Transverse colon (tissue), 4 donors: ENCODE measurements around the gene PHRF1. TPM values are rescaled to one million over a fixed set of nuclear protein-coding genes. Genes with fewer than 3 reads are reported as not detected.

ENCODE experiments used
- DNase-seq: peaks from one replicate; pipeline ENCODE4 v3.0.0-alpha.2; 2019
- H3K27ac ChIP-seq, 4 donors: fragments of 200-600 bp; sonication (generic); 2 replicates each; pipeline ENCODE4 v1.5.1; 2016 to 2018; ENCODE audit warnings: inconsistent platforms in 4 of 4
- H3K27me3 ChIP-seq: fragments of 200-600 bp; sonication (generic); 2 replicates; pipeline ENCODE4 v1.5.1; 2017; ENCODE audit warnings: inconsistent platforms
- H3K36me3 ChIP-seq, 4 donors: fragments of 200-600 bp; sonication (generic); 2 replicates each; pipeline ENCODE4 v1.5.1; 2017 to 2019; ENCODE audit warnings: inconsistent platforms in 4 of 4
- H3K4me1 ChIP-seq, 4 donors: fragments of 200-600 bp; sonication (generic); 2 replicates each; pipeline ENCODE4 v1.5.1; 2017 to 2020; ENCODE audit warnings: inconsistent platforms in 4 of 4
- H3K4me3 ChIP-seq, 4 donors: fragments of 200-600 bp; sonication (generic); 1 replicate in 1 of 4; 2 replicates in 3 of 4; pipeline versions ENCODE4 v1.5.1 to v1.6.1; 2017 to 2019; ENCODE audit warnings: inconsistent platforms in 4 of 4
- H3K9me3 ChIP-seq, 2 donors: fragments of 200-600 bp; sonication (generic); 2 replicates each; pipeline ENCODE4 v1.5.1; 2017 to 2019; ENCODE audit warnings: inconsistent platforms in 2 of 2
- CTCF ChIP-seq, 5 experiments: fragments of 200-600 bp in 3 of 5; fragments of 450-650 bp in 2 of 5; sonication (generic) in 3 of 5; IDR thresholded peaks; 1 replicate in 2 of 5; 2 replicates in 3 of 5; pipeline ENCODE4 v1.5.1; 2016 to 2017; ENCODE audit warnings: antibody characterized with exemption in 5 of 5, inconsistent platforms in 3 of 5, mild to moderate bottlenecking in 2 of 5, moderate library complexity in 1 of 5
- EP300 ChIP-seq: sonication (generic); formaldehyde crosslinking; IDR thresholded peaks from one replicate; pipeline ENCODE4 v1.6.1; 2017; ENCODE audit warnings: antibody characterized with exemption, low read depth
- POLR2A ChIP-seq: fragments of 450-650 bp; IDR thresholded peaks from one replicate; pipeline ENCODE4 v1.6.1; 2016; ENCODE audit warnings: antibody characterized with exemption, mild to moderate bottlenecking, moderate library complexity
- POLR2AphosphoS5 ChIP-seq, 3 donors: sonication (generic); formaldehyde crosslinking; IDR thresholded peaks; one replicate each; pipeline ENCODE4 v1.6.1; 2016; ENCODE audit warnings: antibody characterized with exemption in 3 of 3
- WGBS, 2 donors: methylation state at CpG; one replicate each; pipeline ENCODE4 v1.1.5; 2018; ENCODE audit warnings: low coverage in 1 of 2; 5-methylcytosine and 5-hydroxymethylcytosine counted together
- in situ Hi-C, 4 donors: fragments of 200-750 bp; cut with MboI; loops; one replicate each; pipeline versions ENCODE4 v1.15.0 to v1.15.1; 2017; ENCODE audit warnings: low sequenced_read_pairs in 3 of 4, low pct_ligation_motif_present in 1 of 4, low pct_unique_long_range_greater_than_20kb in 1 of 4
- intact Hi-C: fragments of 100-400 bp; cut with DNase I; formaldehyde crosslinking; loops from one replicate; pipeline ENCODE4 v1.15.1; 2023; ENCODE audit warnings: low total_unique reads
- total RNA-seq, 4 donors: library from RNA; depleted of rRNA; stranded (reverse); fragments of >200 nt; gene quantifications; one replicate each; pipeline ENCODE4 v1.1.0, GENCODE V29; 2016

PHRF1 gene
- total RNA-seq, 4 donors from 2014 or later, result 28.4 to 60.6 (median 43.2) TPM

GRCh38 chr11:584287-584686 is 8.0 kb downstream of the PHRF1 start:
- Histone ChIP-seq H3K4me1 (peaks cover 0 to 8% (median 6%) of the 10 kb centered on the region in 4 donors), H3K9me3 (no peaks in the 10 kb centered on the region), H3K36me3 (peaks cover 0 to 43% (median 12%) of the 10 kb centered on the region in 4 donors), H3K4me3 (no peak overlapping the region), H3K27me3 (no peaks in the 10 kb centered on the region), H3K27ac (no peak overlapping the region)
- in situ Hi-C loops (no loop called here), intact Hi-C loops (no loop called here)
- DNase-seq, result no peak
- TF ChIP-seq CTCF (IDR thresholded peaks at IDR 0.05) (no peak), EP300 (no peak), POLR2A (no peak), POLR2AphosphoS5 (IDR thresholded peaks at IDR 0.05) (no peak)
- WGBS, 2 donors, result 94 to 98% methylated on average over 8 to 10 of the region's 10 CpGs

GRCh38 chr11:586376-587316 is 10.4 kb downstream of the PHRF1 start:
- Histone ChIP-seq H3K4me3 (no peak overlapping the region), H3K4me1 (no peaks in the 10 kb centered on the region), H3K27ac (no peak overlapping the region), H3K9me3 (no peaks in the 10 kb centered on the region), H3K36me3 (peaks cover 0 to 58% (median 21%) of the 10 kb centered on the region in 4 donors), H3K27me3 (no peaks in the 10 kb centered on the region)
- TF ChIP-seq POLR2A (no peak), CTCF (IDR thresholded peaks at IDR 0.05) (no peak), POLR2AphosphoS5 (IDR thresholded peaks at IDR 0.05) (no peak), EP300 (no peak)
- WGBS, 2 donors, result 91% methylated on average over 31 of the region's 32 CpGs; no CpG with 5 or more reads in 1 of the 2 donors
- intact Hi-C loops (no loop called here), in situ Hi-C loops (no loop called here)
- DNase-seq, result no peak

- no peak for DNase-seq
- Histone ChIP-seq H3K9me3 (no peaks in the 10 kb centered on the region), H3K27ac (peak overlapping the region in 2 of 4 donors; percentile 23 to 26), H3K36me3 (peaks cover 0 to 55% (median 25%) of the 10 kb centered on the region in 4 donors), H3K4me3 (no peak overlapping the region), H3K4me1 (no peaks in the 10 kb centered on the region), H3K27me3 (no peaks in the 10 kb centered on the region)
- 84 to 86% methylated on average over 2 to 8 of the region's 8 CpGs for WGBS, 2 donors
- TF ChIP-seq EP300 (no peak), POLR2A (no peak), CTCF (IDR thresholded peaks at IDR 0.05) (no peak), POLR2AphosphoS5 (IDR thresholded peaks at IDR 0.05) (no peak)
- intact Hi-C loops (no loop called here), in situ Hi-C loops (no loop called here)
These were observed 11.3 kb downstream of the PHRF1 start for GRCh38 chr11:587546-587945.

GRCh38 chr11:587978-588380 is 11.7 kb downstream of the PHRF1 start:
- TF ChIP-seq EP300, result no peak
- no peak for TF ChIP-seq POLR2A
- TF ChIP-seq CTCF (IDR thresholded peaks at IDR 0.05), result no peak
- no peak for TF ChIP-seq POLR2AphosphoS5 (IDR thresholded peaks at IDR 0.05)
- H3K36me3 ChIP-seq, result peaks cover 0 to 56% (median 26%) of the 10 kb centered on the region in 4 donors
- 53 to 59% methylated on average over 2 to 6 of the region's 6 CpGs for WGBS, 2 donors
- intact Hi-C loops, result no loop called here
- H3K27me3 ChIP-seq, result no peaks in the 10 kb centered on the region
- H3K4me1 ChIP-seq, result no peaks in the 10 kb centered on the region
- no peaks in the 10 kb centered on the region for H3K9me3 ChIP-seq
- DNase-seq, result no peak
- in situ Hi-C loops, result no loop called here
- H3K27ac ChIP-seq, result peak overlapping the region in 2 of 4 donors; percentile 3 to 23
- no peak overlapping the region for H3K4me3 ChIP-seq
